Stimulated activated CD8-positive, alpha-beta memory T cell treated with anti-CD3 and anti-CD28 coated beads, Interleukin-7, amount 100 ng/mL, for 1 hour (primary cell): ENCODE data around the gene STIM2.
"Not testable (repeated sequence)": the region's sequence is repeated elsewhere in the genome, so short reads cannot be mapped to it uniquely, and the experiment has no call there.

Source experiments
- DNase-seq, 2 donors: peaks; one replicate each; pipeline ENCODE4 v3.0.0-alpha.2; 2020; ENCODE audit warnings: low read depth in 2 of 2

STIM2 gene

GRCh38 chr4:26860157-26860921 lies at the start of gene STIM2:
STIM2 (plus strand) TSS chr4:26860841.
- DNase-seq = peak; percentile 98 to 99

GRCh38 chr4:26811571-26811970 lies 49.1 kb upstream of the STIM2 start:
- not testable (repeated sequence) for DNase-seq

GRCh38 chr4:26812049-26812714 lies 48.5 kb upstream of the STIM2 start:
- DNase-seq = no peak

GRCh38 chr4:26813698-26814097 lies 46.9 kb upstream of the STIM2 start:
- DNase-seq = no peak

GRCh38 chr4:26815199-26815598 lies 45.4 kb upstream of the STIM2 start:
- DNase-seq = no peak

GRCh38 chr4:26815706-26816105 lies 44.9 kb upstream of the STIM2 start:
- no peak for DNase-seq

- DNase-seq = no peak
Measured at GRCh38 chr4:26819026-26819425, 41.6 kb upstream of the STIM2 start.

GRCh38 chr4:26819478-26820095 lies 41.1 kb upstream of the STIM2 start:
- DNase-seq = no peak

GRCh38 chr4:26820346-26820745 lies 40.3 kb upstream of the STIM2 start:
- no peak for DNase-seq

- no peak for DNase-seq
Measured at GRCh38 chr4:26821031-26821430, 39.6 kb upstream of the STIM2 start.

- no peak for DNase-seq
Measured at GRCh38 chr4:26821677-26822503, 38.8 kb upstream of the STIM2 start.

GRCh38 chr4:26822546-26822945 lies 38.1 kb upstream of the STIM2 start:
- no peak for DNase-seq

- DNase-seq = not testable (repeated sequence)
Measured at GRCh38 chr4:26822974-26823373, 37.7 kb upstream of the STIM2 start.

- no peak for DNase-seq
Measured at GRCh38 chr4:26823583-26823982, 37.1 kb upstream of the STIM2 start.

- no peak for DNase-seq
Measured at GRCh38 chr4:26824667-26825066, 36.0 kb upstream of the STIM2 start.

- no peak for DNase-seq
Measured at GRCh38 chr4:26826721-26827120, 33.9 kb upstream of the STIM2 start.

- DNase-seq = not testable (repeated sequence)
Measured at GRCh38 chr4:26827336-26827735, 33.3 kb upstream of the STIM2 start.

- no peak for DNase-seq
Measured at GRCh38 chr4:26827798-26828197, 32.8 kb upstream of the STIM2 start.

GRCh38 chr4:26829018-26829417 lies 31.6 kb upstream of the STIM2 start:
- DNase-seq = no peak

- DNase-seq = no peak
Measured at GRCh38 chr4:26830033-26830432, 30.6 kb upstream of the STIM2 start.

- DNase-seq = no peak
Measured at GRCh38 chr4:26830701-26831100, 29.9 kb upstream of the STIM2 start.

- DNase-seq = no peak
Measured at GRCh38 chr4:26836539-26836938, 24.1 kb upstream of the STIM2 start.
